Memory B cell (primary cell): ENCODE data around the gene S100A13.
A peak's percentile ranks its signal among the peaks of the same experiment; 100 is the strongest.

Source experiments
- ATAC-seq: fragments of 150-1000 bp; cut with Tn5 transposase; 2 replicates; pipeline ENCODE4 v1.10.0; 2021; ENCODE audit warnings: low read depth, mild to moderate bottlenecking, moderate library complexity
- DNase-seq, 2 donors: peaks; one replicate each; pipeline ENCODE4 v3.0.0; 2022; ENCODE audit warnings: low spot score in 2 of 2
- H3K27ac Mint-ChIP-seq: one replicate; pipeline ENCODE4 v1.8.0; 2022; ENCODE audit warnings: mild to moderate bottlenecking, moderate library complexity, mixed read lengths
- H3K27me3 Mint-ChIP-seq: one replicate; pipeline ENCODE4 v1.8.0; 2022; ENCODE audit warnings: mixed read lengths
- H3K36me3 Mint-ChIP-seq: one replicate; pipeline ENCODE4 v1.8.0; 2022; ENCODE audit warnings: mild to moderate bottlenecking, mixed read lengths
- H3K4me1 Mint-ChIP-seq: one replicate; pipeline ENCODE4 v1.8.0; 2022; ENCODE audit warnings: mixed read lengths
- H3K4me3 Mint-ChIP-seq: one replicate; pipeline ENCODE4 v1.8.0; 2022; ENCODE audit warnings: mild to moderate bottlenecking, moderate library complexity, mixed read lengths
- H3K9me3 Mint-ChIP-seq: one replicate; pipeline ENCODE4 v1.8.0; 2022; ENCODE audit warnings: mixed read lengths

Gene S100A13

DNA sequence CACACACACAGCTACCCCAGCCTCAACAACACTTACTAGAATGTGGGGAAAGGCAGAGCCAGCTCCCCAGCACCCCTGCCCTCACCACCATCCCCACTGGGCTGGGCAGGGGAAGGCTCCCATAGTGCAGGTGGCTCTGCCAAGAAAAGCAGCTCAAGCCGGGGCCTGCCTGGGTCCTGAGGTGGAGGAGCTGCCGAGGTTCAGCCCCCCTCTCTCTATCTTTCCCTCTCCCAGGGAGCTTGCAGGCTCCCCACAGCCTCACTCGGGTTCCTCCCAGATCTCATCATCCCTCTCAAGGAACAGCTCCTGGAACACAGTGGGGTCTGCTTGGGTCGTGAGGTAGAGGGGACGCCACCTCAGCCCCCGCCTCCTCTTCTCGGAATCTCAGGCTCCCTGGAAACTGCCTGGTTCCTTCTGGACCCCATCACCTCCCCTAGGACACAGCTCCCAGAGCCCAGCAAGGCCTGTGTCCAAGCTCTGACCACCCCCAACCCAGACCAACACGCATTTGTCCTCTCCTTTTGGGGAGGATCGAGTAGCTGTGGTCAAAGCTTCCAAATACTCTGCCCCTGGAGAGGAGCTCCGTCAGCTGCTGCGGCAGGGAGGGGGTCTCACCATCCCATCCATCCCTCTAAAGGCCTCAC lies 15.1 kb downstream of the S100A13 start:
- ATAC-seq = no peak
- H3K9me3 Mint-ChIP-seq = no peaks in the 10 kb centered on the region
- no peaks in the 10 kb centered on the region for H3K36me3 Mint-ChIP-seq
- peak overlapping the region; percentile 40 for H3K27ac Mint-ChIP-seq
- H3K4me3 Mint-ChIP-seq = no peak overlapping the region
- peaks cover 2% of the 10 kb centered on the region for H3K4me1 Mint-ChIP-seq
- no peaks in the 10 kb centered on the region for H3K27me3 Mint-ChIP-seq
- DNase-seq = no peak

DNA sequence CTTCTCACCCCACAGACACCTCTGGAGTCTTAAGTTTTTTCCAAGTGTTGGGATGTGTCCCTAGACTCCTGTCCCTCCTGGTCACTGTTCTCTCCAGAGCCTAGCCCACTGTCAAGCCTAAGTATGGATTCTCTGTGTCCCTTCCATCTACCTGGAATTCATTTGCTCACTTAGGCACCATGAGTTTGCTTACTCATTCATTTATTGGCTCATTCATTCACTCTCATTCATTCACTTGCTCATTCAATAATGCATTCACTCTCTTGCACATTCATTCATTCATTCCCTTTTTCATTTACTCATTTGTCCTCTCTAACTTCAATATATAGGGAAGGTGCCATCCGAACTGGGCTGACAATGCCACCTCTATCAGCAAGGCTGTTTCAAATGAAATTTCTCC lies 15.9 kb downstream of the S100A13 start:
- Mint-ChIP-seq H3K27me3 (no peaks in the 10 kb centered on the region), H3K27ac (no peak overlapping the region), H3K4me1 (peaks cover 2% of the 10 kb centered on the region), H3K9me3 (no peaks in the 10 kb centered on the region), H3K36me3 (no peaks in the 10 kb centered on the region), H3K4me3 (no peak overlapping the region)
- no peak for DNase-seq
- no peak for ATAC-seq

GRCh38 chr1:153610811-153611301 lies 16.4 kb downstream of the S100A13 start:
- ATAC-seq (no peak), DNase-seq (no peak)
- Mint-ChIP-seq H3K4me1 (peaks cover 2% of the 10 kb centered on the region), H3K9me3 (no peaks in the 10 kb centered on the region), H3K27ac (no peak overlapping the region), H3K27me3 (no peaks in the 10 kb centered on the region), H3K36me3 (no peaks in the 10 kb centered on the region), H3K4me3 (no peak overlapping the region)

- Mint-ChIP-seq H3K36me3 (no peaks in the 10 kb centered on the region), H3K4me1 (peaks cover 3% of the 10 kb centered on the region), H3K4me3 (no peak overlapping the region), H3K27ac (no peak overlapping the region), H3K27me3 (no peaks in the 10 kb centered on the region), H3K9me3 (no peaks in the 10 kb centered on the region)
- no peak for DNase-seq
- ATAC-seq = no peak
Measured at GRCh38 chr1:153610334-153610733, 17.0 kb downstream of the S100A13 start.

DNA sequence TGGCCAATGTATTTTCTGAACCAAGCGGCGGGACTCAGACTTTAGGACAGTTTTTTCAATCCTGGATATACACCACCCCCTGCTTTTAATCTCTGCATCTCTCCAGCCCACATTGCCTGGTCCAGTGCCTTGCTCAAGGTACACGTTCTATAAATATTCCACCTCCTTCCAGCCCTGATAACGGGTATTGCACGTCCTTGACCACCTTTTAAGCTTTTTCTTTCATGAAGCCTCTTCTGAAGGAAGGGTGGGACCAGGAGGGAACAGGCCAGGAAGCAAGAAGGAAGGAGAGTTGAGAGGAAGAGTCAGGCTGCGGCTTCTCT lies 17.8 kb downstream of the S100A13 start:
- Mint-ChIP-seq H3K36me3 (no peaks in the 10 kb centered on the region), H3K4me3 (no peak overlapping the region)

DNA sequence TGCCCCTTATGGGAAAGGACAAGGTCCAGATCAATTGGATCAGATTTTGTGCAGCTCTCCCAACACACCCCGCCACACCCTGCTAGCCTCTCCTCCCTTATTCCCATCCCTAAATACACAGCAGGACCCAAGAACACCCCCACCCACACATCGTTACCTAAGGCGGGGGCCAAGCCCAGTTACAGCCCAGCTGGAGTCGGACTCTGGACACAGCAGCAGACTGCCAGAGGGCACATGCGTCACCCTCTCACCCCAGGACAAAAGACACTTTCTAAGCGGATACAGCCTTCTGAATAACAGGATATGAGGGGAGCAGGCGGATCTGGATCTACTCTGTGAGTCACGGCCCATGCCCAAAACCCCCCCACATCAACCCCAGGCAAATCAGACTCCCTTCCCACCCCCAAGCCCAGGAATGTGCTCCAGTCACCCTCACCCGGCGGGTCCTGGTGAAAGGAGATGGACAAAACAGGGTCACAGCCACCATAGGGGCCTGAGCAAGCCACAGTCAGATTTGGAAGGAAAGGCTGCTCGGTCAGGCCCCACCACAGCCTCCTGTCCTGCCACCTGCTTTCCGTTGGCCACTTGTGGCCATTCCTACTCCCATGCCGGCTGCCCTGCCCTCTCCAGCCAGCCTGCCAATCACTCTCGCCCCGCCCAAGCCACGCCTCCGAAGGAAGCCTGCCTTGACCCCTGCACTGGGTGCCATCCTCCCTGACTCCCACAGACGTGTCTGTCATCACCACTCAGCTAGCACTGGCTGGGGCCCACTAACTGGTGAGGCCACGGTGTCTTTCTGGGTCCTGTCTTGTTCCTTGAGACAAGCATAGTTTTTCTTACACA lies 18.3 kb downstream of the S100A13 start:
- Mint-ChIP-seq H3K27me3 (no peaks in the 10 kb centered on the region), H3K9me3 (no peaks in the 10 kb centered on the region), H3K36me3 (no peaks in the 10 kb centered on the region), H3K27ac (no peak overlapping the region), H3K4me3 (no peak overlapping the region), H3K4me1 (peaks cover 5% of the 10 kb centered on the region)
- DNase-seq (no peak), ATAC-seq (no peak)

More for the DNA sequence above, 17.8 kb downstream of the S100A13 start:
- H3K27ac Mint-ChIP-seq = no peak overlapping the region
- no peaks in the 10 kb centered on the region for H3K9me3 Mint-ChIP-seq
- peaks cover 5% of the 10 kb centered on the region for H3K4me1 Mint-ChIP-seq
- H3K27me3 Mint-ChIP-seq = no peaks in the 10 kb centered on the region
- ATAC-seq (no peak), DNase-seq (no peak)

GRCh38 chr1:153608089-153608682 lies 19.1 kb downstream of the S100A13 start:
- ATAC-seq (no peak), DNase-seq (no peak)
- Mint-ChIP-seq H3K27me3 (no peaks in the 10 kb centered on the region), H3K4me1 (peaks cover 5% of the 10 kb centered on the region), H3K36me3 (no peaks in the 10 kb centered on the region), H3K9me3 (no peaks in the 10 kb centered on the region), H3K27ac (no peak overlapping the region), H3K4me3 (no peak overlapping the region)

DNA sequence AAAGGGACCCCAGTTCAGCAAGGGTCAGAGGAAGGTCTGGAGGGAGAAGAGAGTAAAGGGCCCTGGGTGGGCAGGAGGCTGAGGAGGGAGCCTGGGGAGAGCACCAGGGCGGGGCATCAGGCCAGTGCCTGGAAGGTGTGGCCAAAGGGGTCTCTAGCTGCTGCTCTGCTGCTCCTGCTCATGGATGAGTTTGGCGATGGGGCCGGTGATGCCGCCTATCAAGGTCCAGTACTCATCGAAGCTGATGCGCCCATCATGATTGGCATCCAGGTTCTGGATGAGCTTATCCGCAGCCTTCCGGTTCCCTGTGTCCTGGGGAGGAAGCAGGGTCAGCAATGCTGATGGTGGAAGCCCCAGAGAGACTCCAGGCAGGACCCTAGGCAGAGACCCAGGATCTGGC lies 19.9 kb downstream of the S100A13 start:
- no peak for DNase-seq
- Mint-ChIP-seq H3K4me1 (peaks cover 5% of the 10 kb centered on the region), H3K36me3 (no peaks in the 10 kb centered on the region), H3K27ac (no peak overlapping the region), H3K27me3 (no peaks in the 10 kb centered on the region), H3K4me3 (no peak overlapping the region), H3K9me3 (no peaks in the 10 kb centered on the region)
- no peak for ATAC-seq

DNA sequence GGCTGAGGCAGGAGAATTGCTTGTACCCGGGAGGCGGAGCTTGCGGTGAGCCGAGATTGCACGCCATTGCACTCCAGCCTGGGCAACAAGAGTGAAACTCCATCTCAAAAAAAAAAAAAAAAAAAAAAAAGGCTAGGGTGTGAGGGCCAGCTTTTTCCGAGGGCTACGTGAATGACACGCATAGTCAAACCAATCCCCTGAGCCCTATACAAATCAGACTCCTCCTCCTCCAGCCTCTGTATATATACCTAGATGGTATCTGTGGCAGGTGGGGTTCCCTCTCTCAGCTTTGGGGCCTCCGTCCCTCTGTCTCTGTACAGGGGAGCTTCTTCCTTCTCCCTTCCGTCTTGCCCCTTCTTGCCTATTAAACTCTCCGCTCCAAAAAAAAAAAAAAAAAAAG lies 21.1 kb downstream of the S100A13 start:
- Mint-ChIP-seq H3K36me3 (no peaks in the 10 kb centered on the region), H3K9me3 (no peaks in the 10 kb centered on the region), H3K4me1 (peaks cover 5% of the 10 kb centered on the region), H3K27me3 (no peaks in the 10 kb centered on the region), H3K27ac (no peak overlapping the region), H3K4me3 (no peak overlapping the region)
- DNase-seq (no peak), ATAC-seq (no peak)

DNA sequence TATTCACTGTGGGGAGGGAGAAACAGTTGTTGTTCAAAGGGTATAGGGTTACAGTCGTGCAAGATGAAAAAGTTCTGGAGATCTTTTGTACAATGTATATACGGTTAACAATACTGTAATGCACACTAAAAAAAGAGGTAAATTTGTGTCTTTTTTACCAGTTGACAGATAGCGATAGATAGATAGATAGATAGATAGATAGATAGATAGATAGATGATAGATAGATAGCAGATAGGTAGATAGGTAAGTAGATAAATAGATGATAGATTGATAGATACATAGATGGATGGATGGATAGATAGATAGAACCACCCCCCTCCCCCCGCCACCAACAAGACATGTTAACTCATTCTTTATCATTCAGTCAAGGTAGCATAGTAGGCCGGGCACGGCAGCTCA lies 24.6 kb downstream of the S100A13 start:
- no peaks in the 10 kb centered on the region for H3K9me3 Mint-ChIP-seq
- DNase-seq = no peak
- H3K4me1 Mint-ChIP-seq = peaks cover 14% of the 10 kb centered on the region
- ATAC-seq = no peak
- peak overlapping the region; percentile 60 for H3K27ac Mint-ChIP-seq
- H3K4me3 Mint-ChIP-seq = no peak overlapping the region
- no peaks in the 10 kb centered on the region for H3K36me3 Mint-ChIP-seq
- no peaks in the 10 kb centered on the region for H3K27me3 Mint-ChIP-seq

- Mint-ChIP-seq H3K9me3 (no peaks in the 10 kb centered on the region), H3K36me3 (no peaks in the 10 kb centered on the region), H3K4me3 (no peak overlapping the region), H3K4me1 (peaks cover 18% of the 10 kb centered on the region), H3K27me3 (no peaks in the 10 kb centered on the region), H3K27ac (peak overlapping the region; percentile 76)
- DNase-seq = no peak
- no peak for ATAC-seq
Measured at GRCh38 chr1:153599847-153600246, 27.5 kb downstream of the S100A13 start.

DNA sequence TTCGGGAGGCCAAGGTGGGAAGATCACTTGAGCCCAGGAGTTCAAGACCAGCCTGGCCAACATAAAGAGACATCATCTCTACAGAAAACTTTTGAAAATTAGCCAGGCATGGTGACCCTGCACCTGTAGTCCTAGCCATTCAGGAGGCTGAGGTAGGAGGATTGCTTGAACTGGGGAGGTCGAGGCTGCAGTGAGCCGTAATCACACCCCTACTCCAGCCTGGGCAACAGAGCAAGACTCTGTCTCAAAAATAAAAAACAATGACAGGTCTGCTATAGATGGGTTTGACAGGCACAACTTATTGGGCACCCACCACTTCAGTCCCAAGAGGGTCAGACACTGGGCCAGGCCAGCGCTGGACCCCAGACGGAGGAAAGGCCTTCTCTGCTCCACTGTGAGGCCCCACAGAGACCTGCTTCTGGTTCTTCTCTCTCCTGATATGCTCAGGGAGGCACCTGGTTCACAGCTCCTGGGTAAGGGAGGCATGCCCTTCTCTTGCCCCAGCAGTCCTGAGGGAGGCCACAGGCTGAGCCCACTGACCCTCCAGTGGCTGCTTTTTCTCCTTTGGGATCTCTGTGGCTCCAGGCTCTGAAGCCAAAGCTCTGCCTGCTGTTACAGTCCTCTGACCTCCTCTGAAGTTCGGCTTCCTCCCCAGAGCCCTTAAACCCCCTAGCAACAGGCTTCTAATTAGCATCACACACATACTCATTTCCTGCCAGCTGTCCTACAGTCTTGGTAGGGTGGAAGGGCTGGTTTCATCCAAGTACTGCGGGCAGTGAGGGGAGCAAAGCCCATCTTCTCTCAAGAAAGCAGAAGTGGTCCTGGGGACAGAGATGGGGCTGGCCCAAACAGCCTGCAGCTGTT lies 28.8 kb downstream of the S100A13 start:
- ATAC-seq (peak; percentile 97), DNase-seq (peak; percentile 60 to 77)
- H3K27me3 Mint-ChIP-seq = no peaks in the 10 kb centered on the region
- H3K9me3 Mint-ChIP-seq = no peaks in the 10 kb centered on the region
- peak overlapping the region; percentile 95 for H3K27ac Mint-ChIP-seq
- no peaks in the 10 kb centered on the region for H3K36me3 Mint-ChIP-seq
- peak overlapping the region; percentile 46 for H3K4me3 Mint-ChIP-seq
- H3K4me1 Mint-ChIP-seq = peaks cover 18% of the 10 kb centered on the region

- no peak overlapping the region for H3K4me3 Mint-ChIP-seq
- H3K27me3 Mint-ChIP-seq = no peaks in the 10 kb centered on the region
- H3K36me3 Mint-ChIP-seq = no peaks in the 10 kb centered on the region
- H3K4me1 Mint-ChIP-seq = peaks cover 18% of the 10 kb centered on the region
- H3K9me3 Mint-ChIP-seq = no peaks in the 10 kb centered on the region
- peak overlapping the region; percentile 95 for H3K27ac Mint-ChIP-seq
- DNase-seq (no peak), ATAC-seq (no peak)
Measured at GRCh38 chr1:153597206-153597605, 30.1 kb downstream of the S100A13 start.

DNA sequence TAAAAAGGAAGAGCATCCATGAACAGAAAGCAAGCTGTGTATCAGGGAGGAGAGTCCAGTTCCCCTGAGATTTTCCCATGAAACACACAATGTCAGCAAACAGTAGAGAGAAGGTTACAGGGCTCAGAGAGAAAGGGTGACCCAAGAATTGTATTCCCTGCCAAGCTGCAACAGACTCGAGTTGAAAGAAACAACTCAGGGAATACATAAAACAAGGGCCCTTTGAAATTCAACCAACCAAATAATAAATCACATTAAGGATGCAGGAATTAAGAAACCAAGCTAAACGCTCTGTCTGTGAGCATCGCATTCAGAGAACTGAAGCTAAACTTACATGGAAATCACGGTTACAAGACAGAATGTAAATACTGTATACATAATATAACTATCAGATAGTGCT lies 34.6 kb downstream of the S100A13 start:
- no peaks in the 10 kb centered on the region for H3K9me3 Mint-ChIP-seq
- H3K27ac Mint-ChIP-seq = peak overlapping the region; percentile 42
- H3K4me1 Mint-ChIP-seq = peaks cover 7% of the 10 kb centered on the region
- DNase-seq (no peak), ATAC-seq (no peak)
- H3K27me3 Mint-ChIP-seq = no peaks in the 10 kb centered on the region
- no peak overlapping the region for H3K4me3 Mint-ChIP-seq
- H3K36me3 Mint-ChIP-seq = no peaks in the 10 kb centered on the region
